Lower leg skin (tissue), 4 donors: ENCODE measurements around the gene CDKN2A. TPM values are rescaled to one million over a fixed set of nuclear protein-coding genes. Genes with fewer than 3 reads are reported as not detected.

Experiments
- DNase-seq, 2 donors: peaks; one replicate each; pipeline ENCODE4 v3.0.0-alpha.2; 2019; ENCODE audit warnings: low spot score in 2 of 2
- H3K4me3 ChIP-seq: fragments of 200-600 bp; sonication (generic); 2 replicates; pipeline ENCODE4 v1.5.1; 2017; ENCODE audit warnings: mild to moderate bottlenecking, low read depth; ENCODE audit not compliant: poor library complexity, severe bottlenecking
- POLR2A ChIP-seq, 2 donors: fragments of 450-650 bp; IDR thresholded peaks; one replicate each; pipeline ENCODE4 v1.6.1; 2016 to 2017; ENCODE audit warnings: antibody characterized with exemption in 2 of 2, mild to moderate bottlenecking in 1 of 2, moderate library complexity in 1 of 2
- WGBS, 2 donors: methylation state at CpG; one replicate each; pipeline ENCODE4 v1.1.5; 2018; 5-methylcytosine and 5-hydroxymethylcytosine counted together
- intact Hi-C: fragments of 100-400 bp; cut with DNase I; formaldehyde crosslinking; loops from one replicate; pipeline ENCODE4 v1.15.0; 2023; ENCODE audit warnings: low total_unique reads
- total RNA-seq, 4 donors: library from RNA; depleted of rRNA; stranded (reverse); fragments of >200 nt; gene quantifications; one replicate each; pipeline ENCODE4 v1.1.0, GENCODE V29; 2016
- TF ChIP-seq, protein P1 (sequence below), 3 donors: fragments of 450-650 bp; IDR thresholded peaks; one replicate each; pipeline ENCODE4 v1.5.1; 2016; ENCODE audit warnings: antibody characterized with exemption in 3 of 3, mild to moderate bottlenecking in 3 of 3, moderate library complexity in 2 of 3

CDKN2A gene
- total RNA-seq, 4 donors from 2014 or later: 1.8 to 3.9 (median 1.9) TPM; not detected in 1

DNA sequence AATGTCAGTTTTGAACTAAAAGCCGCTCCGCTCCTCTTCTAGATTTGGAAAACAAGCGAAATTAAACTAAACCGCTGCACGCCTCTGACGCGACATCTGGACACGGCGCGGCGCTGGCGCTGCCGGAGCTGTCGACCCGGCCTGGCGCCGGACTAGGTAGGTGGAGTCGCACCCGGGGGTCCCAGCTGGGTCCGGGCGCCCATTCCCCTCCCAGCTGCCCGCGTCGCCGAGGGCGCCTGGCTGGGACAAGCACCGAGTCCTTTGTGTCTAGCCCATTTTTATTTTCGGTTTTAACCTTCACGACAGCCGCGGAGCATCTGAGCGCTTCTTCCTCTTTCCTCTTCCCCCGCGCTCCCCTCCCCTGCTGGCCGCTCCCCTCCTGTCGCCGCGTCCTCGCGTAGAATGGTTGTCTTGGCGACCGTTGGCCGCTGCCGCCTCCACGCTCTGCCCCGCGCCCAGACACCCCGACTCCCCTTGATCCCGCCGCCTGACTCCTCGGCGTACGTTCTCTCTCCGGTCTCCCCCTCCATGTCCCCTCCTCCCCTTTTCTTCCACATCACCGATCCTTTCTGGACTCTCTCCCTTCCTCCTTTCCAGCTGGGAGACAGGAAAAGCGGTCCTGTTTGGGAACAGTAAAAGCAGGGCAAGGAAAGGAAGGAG, 944 bp upstream of the CDKN2A start:
- intact Hi-C loops: no loop called here
- H3K4me3 ChIP-seq: peak overlapping the region; percentile 63
- TF ChIP-seq POLR2A (IDR thresholded peaks at IDR 0.05): no peak
- TF ChIP-seq, protein P1, sequence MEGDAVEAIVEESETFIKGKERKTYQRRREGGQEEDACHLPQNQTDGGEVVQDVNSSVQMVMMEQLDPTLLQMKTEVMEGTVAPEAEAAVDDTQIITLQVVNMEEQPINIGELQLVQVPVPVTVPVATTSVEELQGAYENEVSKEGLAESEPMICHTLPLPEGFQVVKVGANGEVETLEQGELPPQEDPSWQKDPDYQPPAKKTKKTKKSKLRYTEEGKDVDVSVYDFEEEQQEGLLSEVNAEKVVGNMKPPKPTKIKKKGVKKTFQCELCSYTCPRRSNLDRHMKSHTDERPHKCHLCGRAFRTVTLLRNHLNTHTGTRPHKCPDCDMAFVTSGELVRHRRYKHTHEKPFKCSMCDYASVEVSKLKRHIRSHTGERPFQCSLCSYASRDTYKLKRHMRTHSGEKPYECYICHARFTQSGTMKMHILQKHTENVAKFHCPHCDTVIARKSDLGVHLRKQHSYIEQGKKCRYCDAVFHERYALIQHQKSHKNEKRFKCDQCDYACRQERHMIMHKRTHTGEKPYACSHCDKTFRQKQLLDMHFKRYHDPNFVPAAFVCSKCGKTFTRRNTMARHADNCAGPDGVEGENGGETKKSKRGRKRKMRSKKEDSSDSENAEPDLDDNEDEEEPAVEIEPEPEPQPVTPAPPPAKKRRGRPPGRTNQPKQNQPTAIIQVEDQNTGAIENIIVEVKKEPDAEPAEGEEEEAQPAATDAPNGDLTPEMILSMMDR (IDR thresholded peaks at IDR 0.05): no peak
- WGBS, 2 donors: 1% methylated on average over 55 to 56 of the region's 56 CpGs
- peak; percentile 59 to 93 for DNase-seq

DNA sequence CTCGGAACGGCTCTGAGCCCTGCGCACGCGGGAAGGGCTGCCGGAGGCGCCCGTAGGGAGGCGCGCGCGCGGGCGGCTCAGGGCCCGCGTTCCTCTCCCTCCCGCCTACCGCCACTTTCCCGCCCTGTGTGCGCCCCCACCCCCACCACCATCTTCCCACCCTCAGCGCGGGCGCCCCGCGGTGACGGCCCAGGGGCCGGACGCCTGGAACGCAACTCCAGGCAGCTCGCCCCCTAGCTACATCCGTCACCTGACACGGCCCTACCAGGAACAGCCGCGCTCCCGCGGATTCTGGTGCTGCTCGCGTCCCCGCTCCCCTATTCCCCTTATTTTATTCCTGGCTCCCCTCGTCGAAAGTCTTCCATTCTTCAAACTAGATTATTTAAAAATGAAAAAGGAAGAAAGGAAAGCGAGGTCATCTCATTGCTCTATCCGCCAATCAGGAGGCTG, 389 bp upstream of the CDKN2A start, which contains the start of gene CDKN2B-AS1:
Gene CDKN2B-AS1 (plus strand): TSS at position 236 of the 450 bp plus-strand sequence.
- peak within 1 kb of the TSS; percentile 63 for H3K4me3 ChIP-seq
- TF ChIP-seq, protein P1 (IDR thresholded peaks at IDR 0.05): no peak
- TF ChIP-seq POLR2A (IDR thresholded peaks at IDR 0.05): no peak
- intact Hi-C loops: no loop called here
- 0% methylated on average over 31 to 42 of the region's 43 CpGs for WGBS, 2 donors
- no peak for DNase-seq

DNA sequence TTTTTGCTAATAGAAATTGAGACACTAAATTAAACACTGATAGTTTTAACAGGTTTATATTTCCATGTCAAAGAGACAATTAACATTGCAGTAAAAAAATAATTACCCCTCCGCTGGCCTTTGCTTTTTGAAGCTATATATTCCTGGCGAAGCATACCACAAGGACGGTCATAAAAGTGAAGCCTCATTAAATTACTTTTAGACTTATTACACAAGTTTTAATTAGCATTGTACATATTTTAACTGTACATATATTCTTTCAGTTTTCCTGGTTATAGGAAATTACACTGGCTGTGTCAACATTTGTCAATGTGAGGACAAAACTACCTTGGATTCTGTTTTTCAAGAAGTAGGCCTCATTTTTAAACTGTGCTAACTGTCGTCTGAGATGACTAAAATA, 1.2 kb downstream of the CDKN2A start:
- intact Hi-C loops: no loop called here
- WGBS, 2 donors: 95 to 96% methylated on average over 4 of the region's 4 CpGs
- no peak for DNase-seq
- TF ChIP-seq, protein P1 (IDR thresholded peaks at IDR 0.05): no peak
- no peak for TF ChIP-seq POLR2A (IDR thresholded peaks at IDR 0.05)
- H3K4me3 ChIP-seq: no peak overlapping the region

DNA sequence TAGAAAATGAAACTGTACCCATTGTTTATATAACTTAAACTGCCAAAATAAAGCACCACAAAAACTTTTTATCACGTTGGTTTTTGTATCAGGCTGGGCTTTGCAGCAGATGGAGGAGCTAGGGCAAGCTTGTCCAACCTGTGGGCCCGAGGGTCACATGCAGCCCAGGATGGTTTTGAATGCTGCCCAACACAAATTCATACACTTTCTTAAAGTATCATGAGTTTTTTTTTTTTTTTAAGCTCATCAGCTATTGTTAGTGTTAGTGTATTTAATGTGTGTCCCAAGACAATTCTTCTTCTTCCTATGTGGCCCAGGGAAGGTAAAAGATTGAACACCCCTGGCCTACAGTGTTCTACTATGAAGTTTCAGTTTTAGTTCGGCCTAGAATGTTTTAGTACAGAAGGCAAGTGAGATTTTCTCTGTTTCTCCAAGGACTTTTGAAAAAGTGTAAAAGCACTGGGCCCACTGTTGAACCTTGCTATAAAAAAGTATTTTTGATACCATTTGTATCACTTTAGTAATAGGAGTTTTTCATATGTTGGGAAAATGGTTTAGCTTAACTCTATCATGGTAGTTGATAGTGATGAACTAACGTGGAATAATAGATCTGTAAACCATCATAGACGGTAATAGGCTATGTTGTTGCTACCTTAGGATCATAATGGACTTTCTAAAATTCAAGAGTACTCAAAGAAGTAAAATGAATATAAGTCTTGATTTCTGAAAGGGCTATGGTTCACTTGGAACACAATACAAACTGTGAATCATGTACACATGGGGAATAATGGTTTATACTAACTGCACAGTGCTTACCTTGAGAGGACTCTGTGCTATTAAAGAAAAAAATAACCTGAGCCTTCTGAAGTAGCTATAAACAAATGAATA, 2.9 kb downstream of the CDKN2A start:
- TF ChIP-seq, protein P1 (IDR thresholded peaks at IDR 0.05): no peak
- no peak for TF ChIP-seq POLR2A (IDR thresholded peaks at IDR 0.05)
- DNase-seq: no peak
- intact Hi-C loops: no loop called here
- no peak overlapping the region for H3K4me3 ChIP-seq
- WGBS, 2 donors: 88 to 97% methylated on average over 5 of the region's 5 CpGs

DNA sequence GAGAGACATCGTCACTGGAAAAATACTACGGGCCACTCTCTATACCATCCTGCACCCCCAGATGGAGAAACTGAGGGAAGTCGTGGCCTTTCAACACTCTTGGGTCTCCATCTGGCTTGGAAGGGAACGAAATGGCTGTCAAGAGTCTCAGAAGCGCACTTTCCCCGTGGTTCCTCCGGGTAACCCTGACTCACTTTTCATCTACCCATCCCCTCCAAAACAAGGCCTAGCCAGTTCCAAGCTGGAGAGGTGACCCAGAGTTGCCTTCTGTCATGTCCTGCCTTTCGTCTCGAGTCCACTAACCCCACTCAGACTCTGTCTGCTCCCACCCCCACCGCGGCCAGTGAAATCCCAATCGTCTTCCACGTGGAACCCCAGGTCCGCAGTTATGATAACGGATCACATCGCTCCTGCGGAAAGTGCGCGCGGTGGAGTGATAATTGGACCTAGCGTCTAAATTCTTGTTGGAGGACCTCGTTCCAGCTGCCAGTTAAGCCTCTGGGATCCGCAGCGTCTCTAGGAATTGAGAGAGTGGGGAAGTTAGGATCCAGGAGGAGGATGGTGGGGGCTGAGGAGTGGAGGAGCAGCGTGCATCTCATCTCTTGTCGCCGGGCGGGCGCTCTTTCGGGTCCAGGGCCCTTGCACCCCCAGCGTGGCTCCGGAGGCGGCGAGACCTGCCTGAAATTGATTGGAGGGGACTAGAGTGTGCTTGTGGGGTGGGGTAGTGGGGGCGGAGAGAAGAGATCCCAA, 4.6 kb downstream of the CDKN2A start:
- DNase-seq: no peak
- H3K4me3 ChIP-seq: no peak overlapping the region
- intact Hi-C loops: no loop called here
- TF ChIP-seq, protein P1 (IDR thresholded peaks at IDR 0.05): no peak
- TF ChIP-seq POLR2A (IDR thresholded peaks at IDR 0.05): no peak
- WGBS, 2 donors: 23 to 28% methylated on average over 35 of the region's 35 CpGs
